ENCODE results near the gene EPHA2. TPM values are rescaled to one million over a fixed set of nuclear protein-coding genes. Genes with fewer than 3 reads are reported as not detected.

Gene EPHA2
- total RNA-seq, 1 donor: 21.0 TPM

DNA sequence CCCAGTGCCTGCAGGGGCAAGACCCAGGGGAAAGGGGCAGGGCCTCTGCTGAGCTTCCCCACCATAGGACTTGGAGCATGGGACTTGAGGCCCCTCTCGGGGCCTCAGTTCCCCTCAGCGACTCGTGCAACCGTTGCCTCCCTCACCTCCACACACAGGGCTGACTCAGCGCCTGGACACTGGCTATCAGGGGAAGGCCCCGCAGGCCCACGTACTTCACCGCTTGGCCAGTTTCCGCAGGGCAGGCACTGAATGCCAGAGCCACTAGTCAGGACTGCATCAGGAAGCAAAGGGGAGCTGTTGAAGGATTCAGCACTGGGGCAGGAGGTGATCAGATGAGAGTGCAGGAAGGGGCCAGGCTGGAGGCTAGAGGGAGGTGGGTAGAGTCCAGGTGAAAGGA lies 66.9 kb downstream of the EPHA2 start:
- H3K36me3 ChIP-seq (ENCODE audit: insufficient read depth, low read length): no peaks in the 10 kb centered on the region
- H2AFZ ChIP-seq (ENCODE audit: low read length): no peak overlapping the region
- peak; percentile 96 for DNase-seq (ENCODE audit: insufficient read length, low spot score, missing footprints)
- peaks cover 15% of the 10 kb centered on the region for H3K4me1 ChIP-seq (ENCODE audit: insufficient read depth, low read length)
- no peaks in the 10 kb centered on the region for H3K9me3 ChIP-seq (ENCODE audit: low read depth, low read length)
- H3K27ac ChIP-seq (ENCODE audit: low read depth, low read length): peak overlapping the region; percentile 54
- peak overlapping the region; percentile 0 for H3K4me2 ChIP-seq (ENCODE audit: insufficient read depth, low read length)
- no peaks in the 10 kb centered on the region for H3K27me3 ChIP-seq (ENCODE audit: insufficient read depth, low read length)
- no peaks in the 10 kb centered on the region for H4K20me1 ChIP-seq (ENCODE audit: insufficient read depth, low read length)
- H3K79me2 ChIP-seq (ENCODE audit: insufficient read depth, low read length): no peaks in the 10 kb centered on the region
- no peak overlapping the region for H3K4me3 ChIP-seq (ENCODE audit: insufficient read depth, low read length)
- TF ChIP-seq CTCF (IDR thresholded peaks at IDR 0.05; ENCODE audit: extremely low read depth, low read depth, low read length): no peak

GRCh38 chr1:16088351-16088911 lies 67.4 kb downstream of the EPHA2 start:
- Histone ChIP-seq H3K4me3 (ENCODE audit: insufficient read depth, low read length) (no peak overlapping the region), H3K9me3 (ENCODE audit: low read depth, low read length) (no peaks in the 10 kb centered on the region), H3K27ac (ENCODE audit: low read depth, low read length) (peak overlapping the region; percentile 54), H3K79me2 (ENCODE audit: insufficient read depth, low read length) (no peaks in the 10 kb centered on the region), H4K20me1 (ENCODE audit: insufficient read depth, low read length) (no peaks in the 10 kb centered on the region), H3K36me3 (ENCODE audit: insufficient read depth, low read length) (no peaks in the 10 kb centered on the region), H3K4me2 (ENCODE audit: insufficient read depth, low read length) (peak overlapping the region; percentile 0), H3K27me3 (ENCODE audit: insufficient read depth, low read length) (no peaks in the 10 kb centered on the region), H2AFZ (ENCODE audit: low read length) (no peak overlapping the region), H3K4me1 (ENCODE audit: insufficient read depth, low read length) (peaks cover 15% of the 10 kb centered on the region)
- TF ChIP-seq CTCF (IDR thresholded peaks at IDR 0.05; ENCODE audit: extremely low read depth, low read depth, low read length): no peak
- peak; percentile 77 for DNase-seq (ENCODE audit: insufficient read length, low spot score, missing footprints)

DNA sequence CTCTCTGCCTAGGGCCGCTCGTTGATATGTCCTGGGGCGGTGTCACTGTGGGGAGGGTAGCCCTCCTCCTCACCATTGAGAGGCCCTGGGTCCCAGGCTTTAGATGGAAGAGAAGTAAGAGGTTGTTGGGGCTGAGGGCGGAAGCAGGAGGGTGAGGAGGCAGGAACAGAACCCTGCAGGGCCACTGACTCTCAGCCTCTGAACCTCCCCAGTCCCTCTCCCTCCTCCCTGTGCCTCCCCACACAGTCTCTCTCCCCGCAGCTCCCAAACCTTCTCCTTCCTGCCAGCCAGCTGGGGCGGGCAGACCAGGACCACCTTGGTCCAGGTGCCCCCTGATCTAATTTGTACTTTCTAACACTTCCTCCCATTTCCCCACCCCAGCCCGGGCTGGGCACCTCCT lies 68.1 kb downstream of the EPHA2 start:
- Histone ChIP-seq H3K4me3 (ENCODE audit: insufficient read depth, low read length) (no peak overlapping the region), H3K27ac (ENCODE audit: low read depth, low read length) (no peak overlapping the region)

GRCh38 chr1:16085522-16085921 lies 70.3 kb downstream of the EPHA2 start:
- H2AFZ ChIP-seq (ENCODE audit: low read length): no peak overlapping the region
- no peak overlapping the region for H3K27ac ChIP-seq (ENCODE audit: low read depth, low read length)
- TF ChIP-seq CTCF (IDR thresholded peaks at IDR 0.05; ENCODE audit: extremely low read depth, low read depth, low read length): no peak
- DNase-seq (ENCODE audit: insufficient read length, low spot score, missing footprints): peak; percentile 47
- H4K20me1 ChIP-seq (ENCODE audit: insufficient read depth, low read length): no peaks in the 10 kb centered on the region
- no peaks in the 10 kb centered on the region for H3K36me3 ChIP-seq (ENCODE audit: insufficient read depth, low read length)
- H3K4me2 ChIP-seq (ENCODE audit: insufficient read depth, low read length): no peak overlapping the region
- H3K9me3 ChIP-seq (ENCODE audit: low read depth, low read length): no peaks in the 10 kb centered on the region
- H3K4me3 ChIP-seq (ENCODE audit: insufficient read depth, low read length): no peak overlapping the region
- H3K4me1 ChIP-seq (ENCODE audit: insufficient read depth, low read length): peaks cover 15% of the 10 kb centered on the region
- H3K79me2 ChIP-seq (ENCODE audit: insufficient read depth, low read length): no peaks in the 10 kb centered on the region
- no peaks in the 10 kb centered on the region for H3K27me3 ChIP-seq (ENCODE audit: insufficient read depth, low read length)

More for the DNA sequence above, 68.1 kb downstream of the EPHA2 start:
- no peaks in the 10 kb centered on the region for H3K9me3 ChIP-seq (ENCODE audit: low read depth, low read length)
- TF ChIP-seq CTCF (IDR thresholded peaks at IDR 0.05; ENCODE audit: extremely low read depth, low read depth, low read length): no peak
- H2AFZ ChIP-seq (ENCODE audit: low read length): no peak overlapping the region
- peak; percentile 73 for DNase-seq (ENCODE audit: insufficient read length, low spot score, missing footprints)
- H3K4me2 ChIP-seq (ENCODE audit: insufficient read depth, low read length): no peak overlapping the region
- no peaks in the 10 kb centered on the region for H3K27me3 ChIP-seq (ENCODE audit: insufficient read depth, low read length)
- no peaks in the 10 kb centered on the region for H3K36me3 ChIP-seq (ENCODE audit: insufficient read depth, low read length)
- no peaks in the 10 kb centered on the region for H4K20me1 ChIP-seq (ENCODE audit: insufficient read depth, low read length)
- H3K79me2 ChIP-seq (ENCODE audit: insufficient read depth, low read length): no peaks in the 10 kb centered on the region
- peaks cover 15% of the 10 kb centered on the region for H3K4me1 ChIP-seq (ENCODE audit: insufficient read depth, low read length)

Data from osteoblast (primary cell).